B cell (primary cell): ENCODE data around the gene ENDOV.
"Not testable (repeated sequence)": the region's sequence is repeated elsewhere in the genome, so short reads cannot be mapped to it uniquely, and the experiment has no call there.

Experiments
- CTCF ChIP-seq: fragments of 200-600 bp; IDR thresholded peaks from one replicate; pipeline ENCODE4 v1.8.0; 2022; ENCODE audit warnings: antibody characterized with exemption, mild to moderate bottlenecking
- EZH2 ChIP-seq: IDR thresholded peaks from 2 replicates; pipeline ENCODE4 v1.6.1; 2012; ENCODE audit warnings: borderline replicate concordance, low read depth, mild to moderate bottlenecking, moderate library complexity, low read length; ENCODE audit not compliant: insufficient read depth, poor library complexity, severe bottlenecking

GRCh38 chr17:80401086-80401485 is 13.9 kb upstream of the ENDOV start:
- not testable (repeated sequence) for TF ChIP-seq CTCF, EZH2
